HepG2 (cell line): ENCODE measurements around the gene FAAP100.

Source experiments
- CBX2 ChIP-seq, 2 experiments: fragments of 200-600 bp in 1 of 2; sonication (generic); formaldehyde crosslinking in 1 of 2; IDR thresholded peaks; 2 replicates each; pipeline versions ENCODE4 v1.7.0 to v1.8.1; 2018 to 2022; ENCODE audit warnings: low read depth in 2 of 2, low read length in 1 of 2, mild to moderate bottlenecking in 1 of 2, missing genetic modification reagents in 1 of 2
- HNRNPUL1 ChIP-seq: fragments of 200-400 bp; formaldehyde crosslinking; IDR thresholded peaks from 2 replicates; pipeline ENCODE4 v1.6.1; 2017; ENCODE audit warnings: low read depth, mild to moderate bottlenecking, low read length, moderate library complexity
- MAX ChIP-seq: IDR thresholded peaks from 2 replicates; pipeline ENCODE4 v1.6.1; 2012; ENCODE audit warnings: inconsistent platforms
- NBN ChIP-seq: fragments of 450-650 bp; conservative IDR thresholded peaks from 2 replicates; pipeline ENCODE4 v1.6.1; 2017
- NFRKB ChIP-seq: fragments of 450-650 bp; IDR thresholded peaks from 2 replicates; pipeline ENCODE4 v1.6.1; 2017
- PAX8 ChIP-seq: sonication (generic); formaldehyde crosslinking; IDR thresholded peaks from 2 replicates; pipeline ENCODE4 v1.8.0; 2022; ENCODE audit warnings: mild to moderate bottlenecking, missing genetic modification reagents, borderline replicate concordance
- SMYD3 ChIP-seq: sonication (generic); formaldehyde crosslinking; IDR thresholded peaks from 2 replicates; pipeline ENCODE4 v1.8.1; 2023; ENCODE audit warnings: mild to moderate bottlenecking, missing genetic modification reagents
- SRSF9 ChIP-seq: fragments of 200-400 bp; formaldehyde crosslinking; IDR thresholded peaks from 2 replicates; pipeline ENCODE4 v1.6.1; 2018; ENCODE audit warnings: borderline replicate concordance, mild to moderate bottlenecking, low read depth, low read length; ENCODE audit not compliant: insufficient read depth, poor library complexity, severe bottlenecking
- ZBTB40 ChIP-seq, 2 experiments: fragments of 450-650 bp in 1 of 2; sonication (generic) in 1 of 2; formaldehyde crosslinking in 1 of 2; IDR thresholded peaks; 2 replicates each; pipeline versions ENCODE4 v1.6.1 to v1.8.0; 2016 to 2022; ENCODE audit warnings: antibody characterized with exemption in 1 of 2, mild to moderate bottlenecking in 1 of 2, missing genetic modification reagents in 1 of 2
- ZBTB43 ChIP-seq: sonication (generic); formaldehyde crosslinking; conservative IDR thresholded peaks from 2 replicates; pipeline ENCODE4 v1.4.0; 2020; ENCODE audit warnings: missing genetic modification reagents
- ZFP36 ChIP-seq: fragments of 150-350 bp; IDR thresholded peaks from 2 replicates; pipeline ENCODE4 v1.6.1; 2018; ENCODE audit warnings: borderline replicate concordance, low read length, low read depth; ENCODE audit not compliant: partially characterized antibody
- ZNF607 ChIP-seq: sonication (generic); formaldehyde crosslinking; IDR thresholded peaks from 2 replicates; pipeline ENCODE4 v1.5.1; 2020; ENCODE audit warnings: missing genetic modification reagents, mild to moderate bottlenecking, borderline replicate concordance

GRCh38 chr17:81491761-81492160 is 60.4 kb downstream of the FAAP100 start:
- TF ChIP-seq PAX8 (no peak), HNRNPUL1 (no peak), MAX (no peak), SRSF9 (no peak), ZFP36 (no peak), NFRKB (no peak), SMYD3 (CRISPR knock-in tag) (no peak), ZBTB40 (IDR thresholded peaks at IDR 0.05) (no peak), ZBTB40 (CRISPR knock-in tag; IDR thresholded peaks at IDR 0.05) (no peak), NBN (no peak), ZBTB43 (no peak), ZNF607 (CRISPR knock-in tag) (no peak), CBX2 (IDR thresholded peaks at IDR 0.05; ENCODE audit: low read depth, low read length) (no peak), CBX2 (CRISPR knock-in tag; IDR thresholded peaks at IDR 0.05; ENCODE audit: low read depth) (no peak)
